ENCODE data around the gene ZNF714. TPM values are rescaled to one million over a fixed set of nuclear protein-coding genes. Genes with fewer than 3 reads are reported as not detected.

ZNF714 gene
- total RNA-seq, 1 experiment from 2014 or later: 13.2 TPM

- Mint-ChIP-seq H3K27ac (ENCODE audit: unreplicated experiment) (no peak overlapping the region), H3K4me3 (ENCODE audit: unreplicated experiment) (no peak overlapping the region), H3K36me3 (ENCODE audit: insufficient read depth, unreplicated experiment) (peaks cover 27% of the 10 kb centered on the region), H3K4me1 (ENCODE audit: low read depth, unreplicated experiment) (no peaks in the 10 kb centered on the region), H3K27me3 (ENCODE audit: insufficient read depth, unreplicated experiment) (no peaks in the 10 kb centered on the region), H3K9me3 (ENCODE audit: unreplicated experiment) (peaks cover 21% of the 10 kb centered on the region)
- intact Hi-C loops (cut with micrococcal nuclease; ENCODE audit: unreplicated experiment): no loop called here
- Histone ChIP-seq H3K27me3 (replicated peaks; ENCODE audit: control insufficient read depth, insufficient read depth, low read length) (no peaks in the 10 kb centered on the region), H3K9me3 (0 out of 2 replicates have a peak, but pooled peaks cover 5% of the 10 kb centered on the region), H3K4me3 (ENCODE audit: low read depth, low read length) (no peak overlapping the region), H3K4me1 (no peaks in the 10 kb centered on the region), H3K36me3 (ENCODE audit: control insufficient read depth, insufficient read depth, low read length) (0 out of 2 replicates have a peak, but pooled peaks cover 1% of the 10 kb centered on the region)
- ChIA-PET POLR2A (no interaction called here), CTCF (no interaction called here)
- TF ChIP-seq, protein P1, sequence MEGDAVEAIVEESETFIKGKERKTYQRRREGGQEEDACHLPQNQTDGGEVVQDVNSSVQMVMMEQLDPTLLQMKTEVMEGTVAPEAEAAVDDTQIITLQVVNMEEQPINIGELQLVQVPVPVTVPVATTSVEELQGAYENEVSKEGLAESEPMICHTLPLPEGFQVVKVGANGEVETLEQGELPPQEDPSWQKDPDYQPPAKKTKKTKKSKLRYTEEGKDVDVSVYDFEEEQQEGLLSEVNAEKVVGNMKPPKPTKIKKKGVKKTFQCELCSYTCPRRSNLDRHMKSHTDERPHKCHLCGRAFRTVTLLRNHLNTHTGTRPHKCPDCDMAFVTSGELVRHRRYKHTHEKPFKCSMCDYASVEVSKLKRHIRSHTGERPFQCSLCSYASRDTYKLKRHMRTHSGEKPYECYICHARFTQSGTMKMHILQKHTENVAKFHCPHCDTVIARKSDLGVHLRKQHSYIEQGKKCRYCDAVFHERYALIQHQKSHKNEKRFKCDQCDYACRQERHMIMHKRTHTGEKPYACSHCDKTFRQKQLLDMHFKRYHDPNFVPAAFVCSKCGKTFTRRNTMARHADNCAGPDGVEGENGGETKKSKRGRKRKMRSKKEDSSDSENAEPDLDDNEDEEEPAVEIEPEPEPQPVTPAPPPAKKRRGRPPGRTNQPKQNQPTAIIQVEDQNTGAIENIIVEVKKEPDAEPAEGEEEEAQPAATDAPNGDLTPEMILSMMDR (IDR thresholded peaks at IDR 0.05; ENCODE audit: insufficient read depth in 1 of 2, low read depth in 1 of 2, low read length in 1 of 2, severe bottlenecking in 1 of 2, unreplicated experiment in 1 of 2): no peak
- no peak for DNase-seq
- BruUV-seq (replicated peaks): no TSS peak
Measured at GRCh38 chr19:21047716-21048115, 34.3 kb upstream of the ZNF714 start.

- Histone ChIP-seq H3K36me3 (ENCODE audit: control insufficient read depth, insufficient read depth, low read length) (peaks cover 1% of the 10 kb centered on the region; the same call in 1 of the 2 replicates), H3K4me1 (no peaks in the 10 kb centered on the region), H3K27me3 (replicated peaks; ENCODE audit: control insufficient read depth, insufficient read depth, low read length) (no peaks in the 10 kb centered on the region), H3K4me3 (ENCODE audit: low read depth, low read length) (no peak overlapping the region), H3K9me3 (peaks cover 12% of the 10 kb centered on the region; the same call in 1 of the 2 replicates)
- DNase-seq: no peak
- no peak overlapping the region for H3K27ac Mint-ChIP-seq (ENCODE audit: unreplicated experiment)
- H3K27me3 Mint-ChIP-seq (ENCODE audit: insufficient read depth, unreplicated experiment): no peaks in the 10 kb centered on the region
- ChIA-PET CTCF (no interaction called here), POLR2A (no interaction called here)
- intact Hi-C loops (cut with micrococcal nuclease; ENCODE audit: unreplicated experiment): no loop called here
- peaks cover 50% of the 10 kb centered on the region for H3K36me3 Mint-ChIP-seq (ENCODE audit: insufficient read depth, unreplicated experiment)
- no peaks in the 10 kb centered on the region for H3K4me1 Mint-ChIP-seq (ENCODE audit: low read depth, unreplicated experiment)
- no peaks in the 10 kb centered on the region for H3K9me3 Mint-ChIP-seq (ENCODE audit: unreplicated experiment)
- BruUV-seq (replicated peaks): no TSS peak
- TF ChIP-seq, protein P1 (IDR thresholded peaks at IDR 0.05; ENCODE audit: insufficient read depth in 1 of 2, low read depth in 1 of 2, low read length in 1 of 2, severe bottlenecking in 1 of 2, unreplicated experiment in 1 of 2): no peak
- H3K4me3 Mint-ChIP-seq (ENCODE audit: unreplicated experiment): no peak overlapping the region
Measured at GRCh38 chr19:21052902-21053301, 29.1 kb upstream of the ZNF714 start.

DNA sequence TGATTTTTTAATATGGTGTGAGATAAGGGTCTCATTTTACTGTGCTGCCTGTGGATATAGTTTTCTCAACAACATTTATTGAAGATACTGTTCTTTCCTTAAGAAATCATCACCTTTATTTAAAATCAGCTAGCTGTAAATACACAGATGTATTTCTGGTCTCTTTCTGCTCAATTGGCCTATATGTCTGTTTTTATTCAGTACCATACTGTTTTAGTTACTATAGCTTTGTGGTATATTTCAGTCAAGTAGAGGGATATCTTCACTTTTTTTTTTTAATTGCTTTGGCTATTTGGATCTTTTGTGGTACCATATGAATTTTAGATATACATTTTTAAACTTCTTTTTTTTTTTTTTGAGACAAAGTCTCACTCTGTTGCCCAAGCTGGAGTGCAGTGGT is 16.7 kb upstream of the ZNF714 start:
- no TSS peak for BruUV-seq (replicated peaks)
- no peaks in the 10 kb centered on the region for H3K27me3 Mint-ChIP-seq (ENCODE audit: insufficient read depth, unreplicated experiment)
- Histone ChIP-seq H3K27me3 (replicated peaks; ENCODE audit: control insufficient read depth, insufficient read depth, low read length) (no peaks in the 10 kb centered on the region), H3K4me3 (ENCODE audit: low read depth, low read length) (no peak overlapping the region), H3K9me3 (no peaks in the 10 kb centered on the region), H3K4me1 (no peaks in the 10 kb centered on the region), H3K36me3 (ENCODE audit: control insufficient read depth, insufficient read depth, low read length) (no peaks in the 10 kb centered on the region)
- H3K36me3 Mint-ChIP-seq (ENCODE audit: insufficient read depth, unreplicated experiment): peaks cover 10% of the 10 kb centered on the region
- no peak overlapping the region for H3K4me3 Mint-ChIP-seq (ENCODE audit: unreplicated experiment)
- H3K9me3 Mint-ChIP-seq (ENCODE audit: unreplicated experiment): no peaks in the 10 kb centered on the region
- H3K27ac Mint-ChIP-seq (ENCODE audit: unreplicated experiment): no peak overlapping the region
- intact Hi-C loops (cut with micrococcal nuclease; ENCODE audit: unreplicated experiment): no loop called here
- no peak for DNase-seq
- TF ChIP-seq, protein P1 (IDR thresholded peaks at IDR 0.05; ENCODE audit: insufficient read depth in 1 of 2, low read depth in 1 of 2, low read length in 1 of 2, severe bottlenecking in 1 of 2, unreplicated experiment in 1 of 2): no peak
- no peaks in the 10 kb centered on the region for H3K4me1 Mint-ChIP-seq (ENCODE audit: low read depth, unreplicated experiment)
- ChIA-PET POLR2A (no interaction called here), CTCF (no interaction called here)
